Measurements from ENCODE around the gene BCL2. TPM values are rescaled to one million over a fixed set of nuclear protein-coding genes. Genes with fewer than 3 reads are reported as not detected.
A peak's percentile ranks its signal among the peaks of the same experiment; 100 is the strongest.

The BCL2 gene
- polyA plus RNA-seq, 4 donors = 0.89 to 7.2 (median 3.8) TPM

DNA sequence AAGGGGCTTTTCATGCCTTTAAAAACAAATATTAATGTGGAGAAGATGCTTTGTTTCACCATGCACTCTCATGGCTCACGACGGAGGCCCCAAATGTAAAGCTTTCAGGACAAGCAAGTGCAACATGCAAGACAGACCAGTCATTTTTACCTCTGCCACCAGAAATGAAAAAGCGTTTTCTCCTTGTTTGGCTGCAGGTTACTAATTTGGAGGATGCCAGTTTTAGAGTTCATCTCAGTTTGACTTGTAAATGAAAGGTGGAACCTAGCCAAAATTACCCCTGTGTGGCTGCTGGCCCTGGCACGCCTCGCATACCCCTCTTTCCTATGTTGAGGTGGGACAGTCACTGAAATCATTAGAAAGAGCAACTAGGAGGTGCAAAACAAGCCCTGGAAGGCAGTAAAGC lies 138.6 kb downstream of the BCL2 start:
- Histone ChIP-seq H3K4me1 (ENCODE audit: control insufficient read depth in 3 of 3, insufficient read depth in 2 of 3, low read depth in 1 of 3, low read length in 2 of 3) (peaks cover 12 to 61% (median 18%) of the 10 kb centered on the region in 3 donors), H3K9me3 (ENCODE audit: control insufficient read depth in 2 of 2, insufficient read depth in 1 of 2, low read depth in 1 of 2, low read length in 1 of 2) (no peaks in the 10 kb centered on the region), H3K4me3 (ENCODE audit: low read depth in 1 of 3, low read length in 3 of 3) (no peak overlapping the region), H3K27ac (ENCODE audit: low read depth in 1 of 3, low read length in 2 of 3) (peak overlapping the region in 1 of 3 donors; percentile 12), H3K27me3 (ENCODE audit: control insufficient read depth in 3 of 3, insufficient read depth in 3 of 3, low read length in 3 of 3) (no peaks in the 10 kb centered on the region), H3K36me3 (ENCODE audit: control insufficient read depth in 3 of 3, insufficient read depth in 2 of 3, low read depth in 1 of 3, low read length in 3 of 3) (peaks cover 0 to 4% (median 0%) of the 10 kb centered on the region in 3 donors)
- 74 to 83% (median 76%) methylated on average over 5 of the region's 5 CpGs for WGBS, 3 donors
- FAIRE-seq (no peak), DNase-seq (no peak)

DNA sequence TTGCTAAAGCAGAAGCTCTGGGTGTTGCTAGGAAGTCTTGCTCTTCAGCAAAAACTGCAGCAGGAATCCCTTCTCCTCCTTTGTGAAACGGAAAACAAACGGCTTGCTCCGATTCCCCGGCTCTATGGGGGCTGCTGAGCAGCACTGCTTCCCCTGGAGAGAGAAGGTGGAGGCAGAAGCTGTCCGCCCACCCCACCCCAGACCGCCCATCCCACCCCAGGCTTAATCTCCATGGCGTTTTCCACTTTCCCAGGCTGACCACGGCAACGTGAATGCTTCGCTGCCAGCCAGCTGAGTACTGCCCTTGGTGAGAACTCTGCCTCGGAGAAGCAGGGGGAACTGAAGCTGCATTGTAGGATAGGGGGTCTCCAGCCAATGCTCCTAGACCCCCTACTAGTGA lies 139.2 kb downstream of the BCL2 start:
- 80 to 86% (median 81%) methylated on average over 11 of the region's 11 CpGs for WGBS, 3 donors

DNA sequence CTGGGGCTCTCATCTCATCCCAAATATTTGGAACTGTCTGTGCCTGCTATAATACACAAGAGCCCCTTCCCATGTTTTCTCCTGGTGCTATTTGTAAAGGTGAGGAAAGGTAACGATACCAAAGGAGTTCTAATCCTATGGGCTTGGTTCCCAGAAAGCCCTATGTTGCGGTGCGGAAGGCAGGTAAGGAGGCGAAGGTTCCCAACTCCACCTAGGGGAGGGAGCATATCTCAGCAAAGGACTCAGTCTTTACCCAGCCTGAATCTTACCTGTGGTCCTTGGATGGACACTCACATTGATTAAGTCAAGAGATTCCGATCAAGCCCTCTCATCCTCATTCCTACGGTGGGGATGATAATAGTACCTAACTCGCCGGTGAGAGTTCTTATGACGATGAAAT lies 140.1 kb downstream of the BCL2 start:
- no peak for DNase-seq
- Histone ChIP-seq H3K27ac (ENCODE audit: low read depth in 1 of 3, low read length in 2 of 3) (no peak overlapping the region), H3K4me3 (ENCODE audit: low read depth in 1 of 3, low read length in 3 of 3) (no peak overlapping the region), H3K27me3 (ENCODE audit: control insufficient read depth in 3 of 3, insufficient read depth in 3 of 3, low read length in 3 of 3) (no peaks in the 10 kb centered on the region), H3K9me3 (ENCODE audit: control insufficient read depth in 2 of 2, insufficient read depth in 1 of 2, low read depth in 1 of 2, low read length in 1 of 2) (peaks cover 0 to 3% of the 10 kb centered on the region in 2 donors), H3K36me3 (ENCODE audit: control insufficient read depth in 3 of 3, insufficient read depth in 2 of 3, low read depth in 1 of 3, low read length in 3 of 3) (peaks cover 0 to 4% (median 0%) of the 10 kb centered on the region in 3 donors), H3K4me1 (ENCODE audit: control insufficient read depth in 3 of 3, insufficient read depth in 2 of 3, low read depth in 1 of 3, low read length in 2 of 3) (peaks cover 12 to 52% (median 15%) of the 10 kb centered on the region in 3 donors)
- FAIRE-seq = no peak
- 83 to 94% (median 87%) methylated on average over 9 of the region's 9 CpGs for WGBS, 3 donors

More for the DNA sequence above, 139.2 kb downstream of the BCL2 start:
- H3K4me1 ChIP-seq (ENCODE audit: control insufficient read depth in 3 of 3, insufficient read depth in 2 of 3, low read depth in 1 of 3, low read length in 2 of 3) = peaks cover 12 to 58% (median 18%) of the 10 kb centered on the region in 3 donors
- DNase-seq (no peak), FAIRE-seq (no peak)
- no peak overlapping the region for H3K27ac ChIP-seq (ENCODE audit: low read depth in 1 of 3, low read length in 2 of 3)
- no peak overlapping the region for H3K4me3 ChIP-seq (ENCODE audit: low read depth in 1 of 3, low read length in 3 of 3)
- H3K9me3 ChIP-seq (ENCODE audit: control insufficient read depth in 2 of 2, insufficient read depth in 1 of 2, low read depth in 1 of 2, low read length in 1 of 2) = no peaks in the 10 kb centered on the region
- H3K36me3 ChIP-seq (ENCODE audit: control insufficient read depth in 3 of 3, insufficient read depth in 2 of 3, low read depth in 1 of 3, low read length in 3 of 3) = peaks cover 0 to 4% (median 0%) of the 10 kb centered on the region in 3 donors
- H3K27me3 ChIP-seq (ENCODE audit: control insufficient read depth in 3 of 3, insufficient read depth in 3 of 3, low read length in 3 of 3) = no peaks in the 10 kb centered on the region

DNA sequence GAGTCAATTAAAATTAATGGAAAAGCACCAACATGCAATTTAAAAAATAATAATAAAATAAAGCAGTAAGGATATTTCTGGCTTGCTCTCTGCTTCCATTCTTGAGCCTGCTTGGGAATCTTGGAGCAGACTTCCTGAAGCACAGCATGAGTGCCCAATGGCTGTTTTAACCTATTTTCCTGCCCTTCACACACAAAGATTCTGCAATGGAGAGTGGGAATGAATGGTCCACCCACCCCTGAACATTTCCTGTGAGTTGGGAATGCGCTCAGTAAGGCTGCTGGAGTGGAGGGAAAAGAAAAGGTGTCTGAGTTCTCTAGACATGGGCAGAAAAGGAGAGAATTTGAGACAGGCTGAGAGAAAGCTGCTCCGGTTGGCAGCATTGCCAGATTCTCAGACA lies 140.6 kb downstream of the BCL2 start:
- no peak for FAIRE-seq
- peaks cover 12 to 48% (median 14%) of the 10 kb centered on the region in 3 donors for H3K4me1 ChIP-seq (ENCODE audit: control insufficient read depth in 3 of 3, insufficient read depth in 2 of 3, low read depth in 1 of 3, low read length in 2 of 3)
- no peaks in the 10 kb centered on the region for H3K27me3 ChIP-seq (ENCODE audit: control insufficient read depth in 3 of 3, insufficient read depth in 3 of 3, low read length in 3 of 3)
- H3K9me3 ChIP-seq (ENCODE audit: control insufficient read depth in 2 of 2, insufficient read depth in 1 of 2, low read depth in 1 of 2, low read length in 1 of 2) = peaks cover 0 to 3% of the 10 kb centered on the region in 2 donors
- 70 to 80% (median 79%) methylated on average over 2 of the region's 2 CpGs for WGBS, 3 donors
- peak overlapping the region in 2 of 3 donors; percentile 38 to 61 for H3K27ac ChIP-seq (ENCODE audit: low read depth in 1 of 3, low read length in 2 of 3)
- H3K36me3 ChIP-seq (ENCODE audit: control insufficient read depth in 3 of 3, insufficient read depth in 2 of 3, low read depth in 1 of 3, low read length in 3 of 3) = peaks cover 0 to 4% (median 0%) of the 10 kb centered on the region in 3 donors
- H3K4me3 ChIP-seq (ENCODE audit: low read depth in 1 of 3, low read length in 3 of 3) = no peak overlapping the region
- no peak for DNase-seq

DNA sequence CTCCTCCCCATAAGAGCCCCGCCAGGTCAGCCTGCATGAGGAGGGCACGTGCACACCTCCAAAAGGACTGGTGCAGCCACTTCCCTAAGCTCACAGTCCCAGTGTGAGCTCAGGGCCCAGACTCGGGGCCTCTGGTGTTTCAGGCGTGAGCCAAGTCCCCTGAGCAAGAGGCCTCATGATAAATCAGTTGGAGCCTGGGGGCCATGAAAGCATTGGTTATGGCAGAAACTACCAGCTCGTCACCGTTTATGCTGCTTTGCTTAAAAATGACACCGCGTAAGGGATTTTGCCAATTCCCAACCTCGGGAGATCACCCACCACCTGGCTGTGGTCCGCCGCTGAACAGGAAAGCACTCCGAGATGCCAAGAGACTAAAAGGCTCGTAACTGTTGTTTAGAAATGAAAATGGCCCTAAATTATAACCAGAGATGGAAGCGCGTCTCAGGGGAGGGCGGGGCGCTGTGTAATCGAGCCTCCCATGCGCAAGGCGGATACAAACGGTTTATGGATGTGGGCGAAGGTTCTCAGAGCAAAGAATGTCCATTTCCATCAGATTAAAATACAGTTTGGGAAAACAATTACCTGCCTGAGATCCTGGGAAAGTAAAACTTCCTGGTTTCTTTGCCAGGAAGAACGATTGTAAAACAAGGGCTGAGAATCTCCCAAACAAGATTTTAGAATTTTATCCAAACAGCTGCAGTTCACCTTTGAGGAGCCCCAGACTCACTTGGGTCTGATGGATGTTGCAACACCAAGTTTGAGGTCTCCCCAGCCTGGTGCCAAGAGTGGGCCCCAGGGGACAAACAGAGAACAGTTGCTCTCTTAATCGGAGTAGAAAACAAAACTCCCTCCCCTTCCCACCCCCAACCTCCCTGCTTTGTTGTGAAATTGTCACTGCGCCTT lies 141.4 kb downstream of the BCL2 start:
- H3K4me3 ChIP-seq (ENCODE audit: low read depth in 1 of 3, low read length in 3 of 3) = no peak overlapping the region
- peaks cover 0 to 3% (median 0%) of the 10 kb centered on the region in 3 donors for H3K36me3 ChIP-seq (ENCODE audit: control insufficient read depth in 3 of 3, insufficient read depth in 2 of 3, low read depth in 1 of 3, low read length in 3 of 3)
- FAIRE-seq (no peak), DNase-seq (peak; percentile 64 to 84)
- 15 to 63% (median 37%) methylated on average over 25 of the region's 25 CpGs for WGBS, 3 donors
- H3K9me3 ChIP-seq (ENCODE audit: control insufficient read depth in 2 of 2, insufficient read depth in 1 of 2, low read depth in 1 of 2, low read length in 1 of 2) = peaks cover 0 to 3% of the 10 kb centered on the region in 2 donors
- H3K27me3 ChIP-seq (ENCODE audit: control insufficient read depth in 3 of 3, insufficient read depth in 3 of 3, low read length in 3 of 3) = no peaks in the 10 kb centered on the region
- peaks cover 9 to 40% (median 10%) of the 10 kb centered on the region in 3 donors for H3K4me1 ChIP-seq (ENCODE audit: control insufficient read depth in 3 of 3, insufficient read depth in 2 of 3, low read depth in 1 of 3, low read length in 2 of 3)
- peak overlapping the region; percentile 12 to 84 (median 61) for H3K27ac ChIP-seq (ENCODE audit: low read depth in 1 of 3, low read length in 2 of 3)

DNA sequence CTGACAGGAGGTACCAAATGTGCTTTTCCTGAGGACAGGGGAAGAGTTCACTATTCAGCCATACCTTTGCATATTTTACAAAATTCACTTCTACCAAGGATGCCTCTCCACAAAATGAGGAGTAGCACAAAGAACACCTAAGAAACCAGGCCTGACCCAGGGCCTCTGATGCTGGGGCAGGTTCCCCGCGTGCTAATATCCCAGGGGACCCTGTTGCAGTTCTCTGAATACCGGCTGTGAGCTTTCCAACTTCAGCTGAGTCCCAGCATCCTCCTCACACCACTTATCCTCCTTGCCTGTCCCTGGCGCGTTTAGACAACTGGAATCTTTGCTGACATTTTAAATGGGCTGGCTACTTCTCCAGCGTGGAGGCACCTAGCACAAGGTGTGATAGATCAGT lies 142.3 kb downstream of the BCL2 start:
- 61 to 74% (median 65%) methylated on average over 6 of the region's 6 CpGs for WGBS, 3 donors
- H3K9me3 ChIP-seq (ENCODE audit: control insufficient read depth in 2 of 2, insufficient read depth in 1 of 2, low read depth in 1 of 2, low read length in 1 of 2) = peaks cover 0 to 3% of the 10 kb centered on the region in 2 donors
- FAIRE-seq (no peak), DNase-seq (no peak)
- H3K36me3 ChIP-seq (ENCODE audit: control insufficient read depth in 3 of 3, insufficient read depth in 2 of 3, low read depth in 1 of 3, low read length in 3 of 3) = no peaks in the 10 kb centered on the region
- H3K4me3 ChIP-seq (ENCODE audit: low read depth in 1 of 3, low read length in 3 of 3) = no peak overlapping the region
- H3K27me3 ChIP-seq (ENCODE audit: control insufficient read depth in 3 of 3, insufficient read depth in 3 of 3, low read length in 3 of 3) = no peaks in the 10 kb centered on the region
- peaks cover 7 to 31% (median 10%) of the 10 kb centered on the region in 3 donors for H3K4me1 ChIP-seq (ENCODE audit: control insufficient read depth in 3 of 3, insufficient read depth in 2 of 3, low read depth in 1 of 3, low read length in 2 of 3)
- H3K27ac ChIP-seq (ENCODE audit: low read depth in 1 of 3, low read length in 2 of 3) = peak overlapping the region in 1 of 3 donors; percentile 84

DNA sequence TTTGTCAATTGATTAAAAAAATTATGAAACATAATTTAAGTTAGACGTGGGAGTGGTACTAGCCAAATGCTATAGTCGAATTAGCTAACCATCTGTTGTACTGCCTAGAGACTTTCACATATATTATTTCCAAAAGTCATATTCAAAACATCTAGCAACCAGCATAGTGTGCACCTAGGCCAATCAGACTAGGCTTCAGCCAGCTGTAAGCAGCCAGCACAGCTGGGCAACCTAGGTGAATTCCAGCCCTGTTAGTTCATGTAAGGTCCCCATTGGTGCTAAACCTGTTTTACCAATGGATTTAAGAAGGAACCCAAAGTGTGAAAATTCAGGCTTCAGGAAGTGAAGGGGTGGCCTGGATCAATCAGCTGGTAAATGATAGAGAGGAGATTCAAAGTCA lies 144.3 kb downstream of the BCL2 start:
- Histone ChIP-seq H3K9me3 (ENCODE audit: control insufficient read depth in 2 of 2, insufficient read depth in 1 of 2, low read depth in 1 of 2, low read length in 1 of 2) (peaks cover 0 to 3% of the 10 kb centered on the region in 2 donors), H3K4me3 (ENCODE audit: low read depth in 1 of 3, low read length in 3 of 3) (no peak overlapping the region), H3K36me3 (ENCODE audit: control insufficient read depth in 3 of 3, insufficient read depth in 2 of 3, low read depth in 1 of 3, low read length in 3 of 3) (no peaks in the 10 kb centered on the region), H3K4me1 (ENCODE audit: control insufficient read depth in 3 of 3, insufficient read depth in 2 of 3, low read depth in 1 of 3, low read length in 2 of 3) (peaks cover 4 to 20% (median 6%) of the 10 kb centered on the region in 3 donors), H3K27me3 (ENCODE audit: control insufficient read depth in 3 of 3, insufficient read depth in 3 of 3, low read length in 3 of 3) (no peaks in the 10 kb centered on the region), H3K27ac (ENCODE audit: low read depth in 1 of 3, low read length in 2 of 3) (peak overlapping the region in 1 of 3 donors; percentile 30)
- 81 to 91% (median 83%) methylated on average over 2 of the region's 2 CpGs for WGBS, 3 donors
- no peak for FAIRE-seq
- no peak for DNase-seq

DNA sequence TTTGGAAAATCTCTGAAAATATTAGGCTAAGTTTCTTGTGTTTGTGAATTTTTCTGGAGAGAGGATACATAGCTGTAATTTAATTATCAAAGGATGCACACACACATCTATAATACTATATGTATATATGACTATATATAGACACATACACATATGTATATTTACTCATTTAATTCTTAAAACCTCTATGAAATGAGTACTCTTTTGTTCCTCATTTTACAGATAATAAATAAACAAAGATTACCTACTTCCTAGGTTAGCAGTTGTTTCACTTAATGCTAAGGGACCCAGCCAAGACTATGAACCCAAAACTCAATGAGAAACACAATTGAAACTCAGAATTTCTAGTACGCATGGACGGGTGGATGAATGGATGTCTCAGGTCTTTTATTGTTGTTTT lies 145.6 kb downstream of the BCL2 start:
- Histone ChIP-seq H3K36me3 (ENCODE audit: control insufficient read depth in 3 of 3, insufficient read depth in 2 of 3, low read depth in 1 of 3, low read length in 3 of 3) (no peaks in the 10 kb centered on the region), H3K4me1 (ENCODE audit: control insufficient read depth in 3 of 3, insufficient read depth in 2 of 3, low read depth in 1 of 3, low read length in 2 of 3) (peaks cover 1 to 14% (median 3%) of the 10 kb centered on the region in 3 donors), H3K4me3 (ENCODE audit: low read depth in 1 of 3, low read length in 3 of 3) (no peak overlapping the region), H3K27me3 (ENCODE audit: control insufficient read depth in 3 of 3, insufficient read depth in 3 of 3, low read length in 3 of 3) (no peaks in the 10 kb centered on the region), H3K27ac (ENCODE audit: low read depth in 1 of 3, low read length in 2 of 3) (no peak overlapping the region), H3K9me3 (ENCODE audit: control insufficient read depth in 2 of 2, insufficient read depth in 1 of 2, low read depth in 1 of 2, low read length in 1 of 2) (peaks cover 0 to 3% of the 10 kb centered on the region in 2 donors)
- WGBS, 3 donors = 97 to 100% (median 100%) methylated on average over 2 of the region's 2 CpGs
- no peak for DNase-seq
- no peak for FAIRE-seq
